NOMO-1 treated with DMSO at 0.1 percent for 48 hours (cell line): ENCODE results near the gene ATP6V1B1.

ENCODE experiments used
- DNase-seq: peaks from one replicate; lab custom pipeline; 2025; ENCODE audit not compliant: unreplicated experiment; lab: John Stamatoyannopoulos, UW

Gene ATP6V1B1

GRCh38 chr2:70935468-70936164 is at the start of gene ATP6V1B1:
TSS of gene ATP6V1B1 (plus strand) at chr2:70935900. CDS start at chr2:70935955, 55 bp downstream.
- DNase-seq = no peak

DNA sequence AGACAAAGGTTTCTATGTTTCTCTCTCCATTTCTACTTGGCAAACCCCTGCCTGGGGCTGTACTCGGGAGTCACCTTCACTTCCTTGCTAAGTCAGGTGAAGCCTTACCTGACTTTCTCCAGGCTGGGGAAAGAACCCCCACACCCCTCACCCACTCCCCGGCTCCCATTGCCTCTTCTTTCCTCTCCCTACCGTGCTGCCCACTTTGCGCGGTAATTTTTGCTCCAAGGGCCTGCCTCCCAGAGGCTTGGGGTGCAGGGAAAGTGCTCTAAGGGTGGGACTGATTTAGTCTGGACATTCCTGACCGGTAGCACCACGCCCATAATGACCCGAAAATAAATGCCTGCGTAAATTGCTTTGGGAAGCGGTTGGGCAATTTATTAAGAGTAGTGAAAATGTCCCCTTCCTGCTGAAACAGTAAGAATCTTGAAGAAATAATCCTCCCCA is 49.1 kb upstream of the ATP6V1B1 start:
- no peak for DNase-seq

GRCh38 chr2:70887208-70887549 is 48.5 kb upstream of the ATP6V1B1 start:
- DNase-seq = no peak

- DNase-seq = peak; percentile 51
These were observed 48.0 kb upstream of the ATP6V1B1 start for GRCh38 chr2:70887550-70888246.

DNA sequence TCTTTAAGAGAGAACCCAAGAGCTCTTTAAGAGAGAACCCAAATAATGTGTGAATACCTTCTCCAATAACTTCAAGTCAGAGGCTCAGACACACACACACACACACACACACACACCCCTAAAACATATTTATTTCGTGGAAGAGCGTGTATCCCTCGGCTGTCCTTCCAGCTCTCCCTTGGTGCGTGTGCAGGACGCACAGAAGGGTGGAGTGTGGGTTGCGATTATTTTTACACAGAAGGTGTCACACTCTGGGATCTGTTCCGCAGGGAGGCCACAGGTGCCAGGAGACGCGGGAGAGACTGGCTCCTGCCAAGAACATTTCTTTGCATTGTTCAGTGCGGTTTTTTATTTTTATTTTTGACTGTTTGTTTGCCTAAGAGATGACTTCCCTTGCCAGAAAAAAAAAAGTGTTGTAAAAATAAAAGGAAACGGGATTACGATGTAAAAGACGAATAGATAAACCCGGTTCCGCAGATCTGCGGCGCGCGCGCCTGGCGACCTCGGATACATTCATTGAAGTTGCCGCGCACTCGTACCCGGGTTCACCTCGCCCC is 47.3 kb upstream of the ATP6V1B1 start:
- peak; percentile 21 for DNase-seq

- no peak for DNase-seq
These were observed 46.6 kb upstream of the ATP6V1B1 start for GRCh38 chr2:70888923-70889715.

DNA sequence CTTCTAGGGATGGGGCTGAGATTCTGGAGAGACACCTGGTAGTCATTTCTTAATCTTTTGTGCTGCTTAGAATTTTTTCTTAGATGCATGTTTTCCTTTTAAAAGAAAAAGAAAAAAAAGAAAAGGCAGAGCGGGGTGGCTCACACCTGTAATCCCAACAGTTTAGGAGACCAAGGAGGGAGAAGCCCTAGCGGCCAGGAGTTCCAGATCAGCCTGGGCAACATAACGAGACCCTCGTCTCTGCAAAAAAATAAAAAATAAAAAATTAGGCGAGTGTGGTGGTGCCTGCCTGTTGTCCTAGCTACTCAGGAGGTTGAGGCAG is 46.0 kb upstream of the ATP6V1B1 start:
- no peak for DNase-seq

- DNase-seq = no peak
These were observed 45.1 kb upstream of the ATP6V1B1 start for GRCh38 chr2:70890469-70891065.

GRCh38 chr2:70891572-70892357 is 43.9 kb upstream of the ATP6V1B1 start:
- no peak for DNase-seq

DNA sequence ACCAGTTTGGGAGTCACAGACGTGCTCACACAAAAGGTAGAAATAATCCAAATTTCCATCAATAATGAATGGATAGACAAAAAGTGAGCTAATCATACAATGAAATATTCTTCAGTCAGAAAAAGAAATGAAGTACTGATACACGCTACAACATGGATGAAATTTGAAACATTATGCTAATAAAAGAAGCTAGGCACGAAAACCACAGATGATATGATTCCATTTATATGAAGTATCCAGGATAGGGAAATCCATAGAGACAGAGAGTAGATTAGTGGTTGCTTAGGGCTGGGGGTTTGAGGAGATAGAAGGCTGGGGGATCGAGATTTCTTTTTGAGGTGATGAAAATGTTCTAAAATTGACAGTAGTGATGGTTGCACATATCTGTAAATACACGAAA is 43.0 kb upstream of the ATP6V1B1 start:
- no peak for DNase-seq

- no peak for DNase-seq
These were observed 42.5 kb upstream of the ATP6V1B1 start for GRCh38 chr2:70893186-70893585.

GRCh38 chr2:70894765-70895164 is 40.9 kb upstream of the ATP6V1B1 start:
- no peak for DNase-seq

DNA sequence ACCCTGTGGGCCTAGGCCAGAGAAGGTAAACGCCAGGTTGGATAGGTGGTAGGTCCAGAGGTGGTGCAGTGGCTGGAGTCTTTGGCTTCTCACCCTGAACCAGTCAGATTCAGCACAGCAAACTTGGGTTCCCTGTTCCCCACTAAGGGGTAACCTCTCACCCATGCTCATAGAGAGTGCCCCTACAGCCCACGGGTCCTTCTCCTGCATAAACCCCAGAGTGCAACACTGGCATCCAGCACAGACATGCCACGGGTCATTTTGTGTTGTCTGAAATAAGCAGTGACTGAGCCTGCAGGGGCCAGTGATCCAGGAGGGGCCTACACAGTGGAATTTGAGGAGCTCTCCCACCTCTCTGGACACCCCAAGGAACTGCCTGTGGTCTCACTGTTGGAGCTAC is 40.5 kb upstream of the ATP6V1B1 start:
- no peak for DNase-seq

DNA sequence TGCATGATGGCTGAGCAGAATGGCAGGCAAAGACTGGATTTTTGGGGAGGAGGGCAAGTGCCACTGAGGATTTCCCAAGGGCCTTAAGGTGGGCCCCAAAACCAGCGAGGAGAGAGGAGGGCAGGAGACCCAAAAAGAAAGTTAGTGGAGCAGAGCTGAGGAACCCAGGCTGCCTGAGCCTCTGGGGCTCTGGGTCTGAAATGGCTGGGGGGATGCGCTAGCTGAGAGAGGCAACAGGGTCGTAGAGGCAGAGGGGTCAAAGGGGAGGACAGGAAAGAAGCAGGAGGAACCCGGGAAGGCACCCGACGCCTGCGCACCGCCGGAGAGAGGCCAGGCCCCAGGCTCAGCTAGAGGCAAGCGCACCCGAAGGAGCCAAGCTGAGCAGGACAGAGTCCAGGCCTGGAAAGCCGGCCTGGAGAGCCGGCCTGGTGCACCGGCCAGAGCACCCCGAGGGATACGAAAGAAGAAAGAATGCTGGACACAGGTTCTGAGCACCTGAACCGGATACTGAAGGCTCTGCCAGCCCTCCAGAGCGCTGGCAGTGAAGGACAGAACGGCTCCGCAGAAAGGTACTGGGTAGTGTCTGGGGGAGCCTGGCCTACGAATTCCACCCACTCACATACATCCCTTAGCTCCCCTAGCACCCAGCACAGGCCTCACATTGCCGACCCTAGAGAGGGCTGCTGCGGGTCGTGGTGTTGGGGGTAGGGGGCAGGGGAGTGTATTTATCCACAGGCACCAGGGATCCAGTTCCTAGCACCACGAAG is 39.5 kb upstream of the ATP6V1B1 start:
- no peak for DNase-seq

GRCh38 chr2:70896765-70897202 is 38.9 kb upstream of the ATP6V1B1 start:
- peak; percentile 41 for DNase-seq

GRCh38 chr2:70897203-70897976 is 38.3 kb upstream of the ATP6V1B1 start:
- DNase-seq = no peak

DNA sequence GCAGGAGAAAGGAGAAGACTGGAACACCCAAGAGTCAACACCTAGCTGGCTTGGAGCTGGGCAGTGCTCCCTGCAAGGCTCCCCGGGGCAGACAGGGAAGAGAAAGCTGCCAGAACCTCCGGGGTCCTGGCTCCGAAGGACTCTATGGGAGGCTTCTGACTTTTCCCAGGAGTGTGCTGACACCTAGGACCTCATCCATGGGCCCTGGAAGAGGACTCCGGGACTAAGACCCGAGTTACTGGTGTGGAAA is 37.8 kb upstream of the ATP6V1B1 start:
- no peak for DNase-seq

GRCh38 chr2:70898363-70899240 is 37.1 kb upstream of the ATP6V1B1 start:
- no peak for DNase-seq
